Adrenal gland (tissue), 5 donors: ENCODE measurements around the gene MAP4.

Experiments used
- POLR2A ChIP-seq, 2 donors: fragments of 450-650 bp; IDR thresholded peaks; one replicate each; pipeline ENCODE4 v1.6.1; 2017; ENCODE audit warnings: antibody characterized with exemption in 2 of 2, mild to moderate bottlenecking in 2 of 2, moderate library complexity in 1 of 2
- TF ChIP-seq, protein P1 (sequence below), 6 experiments: fragments of 450-650 bp in 4 of 6; fragments of 200-600 bp in 2 of 6; sonication (generic) in 1 of 6; IDR thresholded peaks; 1 replicate in 5 of 6; 2 replicates in 1 of 6; pipeline versions ENCODE4 v1.5.1 to v1.8.0; 2016 to 2021; ENCODE audit warnings: antibody characterized with exemption in 6 of 6, mild to moderate bottlenecking in 2 of 6, moderate library complexity in 1 of 6
- donor health status: DM: no; HTN: no; CAD: no.

GRCh38 chr3:47964740-47965139 lies 51.5 kb downstream of the MAP4 start:
- TF ChIP-seq POLR2A (IDR thresholded peaks at IDR 0.05): no peak
- TF ChIP-seq, protein P1, sequence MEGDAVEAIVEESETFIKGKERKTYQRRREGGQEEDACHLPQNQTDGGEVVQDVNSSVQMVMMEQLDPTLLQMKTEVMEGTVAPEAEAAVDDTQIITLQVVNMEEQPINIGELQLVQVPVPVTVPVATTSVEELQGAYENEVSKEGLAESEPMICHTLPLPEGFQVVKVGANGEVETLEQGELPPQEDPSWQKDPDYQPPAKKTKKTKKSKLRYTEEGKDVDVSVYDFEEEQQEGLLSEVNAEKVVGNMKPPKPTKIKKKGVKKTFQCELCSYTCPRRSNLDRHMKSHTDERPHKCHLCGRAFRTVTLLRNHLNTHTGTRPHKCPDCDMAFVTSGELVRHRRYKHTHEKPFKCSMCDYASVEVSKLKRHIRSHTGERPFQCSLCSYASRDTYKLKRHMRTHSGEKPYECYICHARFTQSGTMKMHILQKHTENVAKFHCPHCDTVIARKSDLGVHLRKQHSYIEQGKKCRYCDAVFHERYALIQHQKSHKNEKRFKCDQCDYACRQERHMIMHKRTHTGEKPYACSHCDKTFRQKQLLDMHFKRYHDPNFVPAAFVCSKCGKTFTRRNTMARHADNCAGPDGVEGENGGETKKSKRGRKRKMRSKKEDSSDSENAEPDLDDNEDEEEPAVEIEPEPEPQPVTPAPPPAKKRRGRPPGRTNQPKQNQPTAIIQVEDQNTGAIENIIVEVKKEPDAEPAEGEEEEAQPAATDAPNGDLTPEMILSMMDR (IDR thresholded peaks at IDR 0.05): no peak
